H1 (cell line): Measurements from ENCODE around the gene PAIP2B. TPM values are rescaled to one million over a fixed set of nuclear protein-coding genes. Genes with fewer than 3 reads are reported as not detected.

Experiments used
- CTCF ChIA-PET: fragments of 300-600 bp; sonication (Branson Sonifier 250); formaldehyde crosslinking; loops from one replicate; lab custom pipeline; 2021; ENCODE audit not compliant: partially characterized antibody; lab: Charles Lee
- POLR2A ChIA-PET: fragments of 300-600 bp; sonication (Branson Sonifier 250); formaldehyde crosslinking; loops from one replicate; lab custom pipeline; 2021; ENCODE audit warnings: inconsistent platforms; ENCODE audit not compliant: partially characterized antibody; lab: Charles Lee
- DNase-seq, 2 experiments: peaks; one replicate each; pipeline versions ENCODE4 v3.0.0 to v3.0.0-alpha.2; 2010 to 2022; ENCODE audit warnings: low spot score in 2 of 2, low read depth in 1 of 2, mixed read lengths in 1 of 2
- FAIRE-seq: peaks from 2 replicates; lab custom pipeline; 2011; peaks lifted over from hg19 to GRCh38; lab: Jason Lieb, UNC
- H2AFZ ChIP-seq: 2 replicates; pipeline ENCODE4 v1.8.1; 2012; ENCODE audit warnings: low read length, inconsistent platforms
- H2AK5ac ChIP-seq: 2 replicates; pipeline ENCODE4 v1.6.1; 2013; ENCODE audit warnings: low read depth, low read length
- H2BK120ac ChIP-seq: replicated peaks from 2 replicates; pipeline ENCODE3; 2013; ENCODE audit warnings: low read depth, low read length, inconsistent platforms
- H2BK12ac ChIP-seq: 2 replicates; pipeline ENCODE4 v1.6.1; 2013; ENCODE audit warnings: low read depth, low read length
- H2BK15ac ChIP-seq: 2 replicates; pipeline ENCODE4 v1.6.1; 2013; ENCODE audit warnings: low read length
- H2BK20ac ChIP-seq: 2 replicates; pipeline ENCODE4 v1.6.1; 2013; ENCODE audit warnings: low read length
- H2BK5ac ChIP-seq: 2 replicates; pipeline ENCODE4 v1.6.1; 2013; ENCODE audit warnings: low read depth, low read length
- H3K14ac ChIP-seq: 2 replicates; pipeline ENCODE4 v1.6.1; 2013; ENCODE audit warnings: inconsistent platforms; ENCODE audit not compliant: insufficient read length
- H3K18ac ChIP-seq: 2 replicates; pipeline ENCODE4 v1.6.1; 2013; ENCODE audit warnings: low read length; ENCODE audit errors: extremely low read depth
- H3K23ac ChIP-seq: 2 replicates; pipeline ENCODE4 v1.6.1; 2013; ENCODE audit warnings: inconsistent platforms; ENCODE audit not compliant: insufficient read length
- H3K23me2 ChIP-seq: 2 replicates; pipeline ENCODE4 v1.6.1; 2013; ENCODE audit warnings: low read depth, low read length
- H3K27ac ChIP-seq: 2 replicates; pipeline ENCODE4 v1.6.1; 2011; ENCODE audit warnings: low read depth, low read length, inconsistent platforms
- H3K27me3 ChIP-seq, 4 experiments: replicated peaks in 1 of 4; 1 replicate in 1 of 4; 2 replicates in 3 of 4; pipeline versions ENCODE4 v1.6.1 to v1.8.1; 2011 to 2013; ENCODE audit warnings: low read length in 3 of 4, mild to moderate bottlenecking in 3 of 4, inconsistent platforms in 2 of 4, mixed read lengths in 2 of 4, moderate library complexity in 1 of 4; ENCODE audit not compliant: control insufficient read depth in 3 of 4, insufficient read depth in 3 of 4; ENCODE audit errors: extremely low read depth in 1 of 4
- H3K36me3 ChIP-seq, 4 experiments: 2 replicates each; pipeline versions ENCODE4 v1.6.1 to v1.8.1; 2011 to 2013; ENCODE audit warnings: mild to moderate bottlenecking in 4 of 4, low read length in 3 of 4, moderate library complexity in 2 of 4, control low read depth in 1 of 4, inconsistent platforms in 1 of 4; ENCODE audit not compliant: insufficient read depth in 4 of 4, control insufficient read depth in 2 of 4
- H3K4ac ChIP-seq: replicated peaks from 2 replicates; pipeline ENCODE3; 2013; ENCODE audit warnings: low read length, low read depth, mixed read lengths, inconsistent platforms; ENCODE audit not compliant: insufficient read length
- H3K4me1 ChIP-seq, 4 experiments: replicated peaks in 1 of 4; 1 replicate in 1 of 4; 2 replicates in 3 of 4; pipeline versions ENCODE4 v1.6.1 to v1.8.1; 2011 to 2013; ENCODE audit warnings: low read length in 3 of 4, inconsistent platforms in 2 of 4, mixed read lengths in 1 of 4; ENCODE audit not compliant: insufficient read depth in 4 of 4, control insufficient read depth in 3 of 4
- H3K4me2 ChIP-seq, 2 experiments: 2 replicates each; pipeline versions ENCODE4 v1.6.1 to v1.8.1; 2011 to 2013; ENCODE audit warnings: low read depth in 2 of 2, low read length in 2 of 2, control low read depth in 1 of 2, inconsistent platforms in 1 of 2, mild to moderate bottlenecking in 1 of 2; ENCODE audit not compliant: insufficient read depth in 1 of 2
- H3K4me3 ChIP-seq, 4 experiments: fragments of 200-600, 300-600 bp in 1 of 4; sonication (generic), shearing (Covaris generic), sonication (Bioruptor Twin) in 1 of 4; 2 replicates each; pipeline versions ENCODE4 v1.5.1 to v1.8.1; 2011 to 2016; ENCODE audit warnings: low read length in 4 of 4, low read depth in 3 of 4, control low read depth in 2 of 4, inconsistent platforms in 2 of 4, mild to moderate bottlenecking in 2 of 4, mixed read lengths in 1 of 4, moderate library complexity in 1 of 4; ENCODE audit not compliant: insufficient read depth in 2 of 4; ENCODE audit errors: extremely low read depth in 1 of 4
- H3K56ac ChIP-seq: replicated peaks from 2 replicates; pipeline ENCODE3; 2013; ENCODE audit warnings: low read depth, mild to moderate bottlenecking, mixed read lengths, low read length, inconsistent platforms; ENCODE audit not compliant: insufficient read length
- H3K79me1 ChIP-seq: 2 replicates; pipeline ENCODE4 v1.6.1; 2013; ENCODE audit warnings: low read depth, low read length, control low read depth
- H3K79me2 ChIP-seq, 2 experiments: 2 replicates each; pipeline versions ENCODE4 v1.6.1 to v1.8.1; 2012 to 2013; ENCODE audit warnings: low read length in 2 of 2, mild to moderate bottlenecking in 2 of 2, inconsistent platforms in 1 of 2; ENCODE audit not compliant: insufficient read depth in 2 of 2, control insufficient read depth in 1 of 2
- H3K9ac ChIP-seq, 4 experiments: replicated peaks in 1 of 4; 1 replicate in 1 of 4; 2 replicates in 3 of 4; pipeline versions ENCODE4 v1.6.1 to v1.8.1; 2011 to 2013; ENCODE audit warnings: low read depth in 3 of 4, low read length in 3 of 4, control low read depth in 2 of 4, mild to moderate bottlenecking in 2 of 4, moderate library complexity in 2 of 4, inconsistent platforms in 1 of 4; ENCODE audit errors: extremely low read depth in 1 of 4
- H3K9me3 ChIP-seq, 2 experiments: 2 replicates each; pipeline versions ENCODE4 v1.6.1 to v1.8.1; 2012 to 2013; ENCODE audit warnings: mild to moderate bottlenecking in 2 of 2, moderate library complexity in 2 of 2, control low read depth in 1 of 2, inconsistent platforms in 1 of 2, low read depth in 1 of 2, low read length in 1 of 2, mixed read lengths in 1 of 2; ENCODE audit not compliant: insufficient read depth in 2 of 2
- H4K20me1 ChIP-seq, 2 experiments: replicated peaks in 1 of 2; 2 replicates each; pipeline versions ENCODE3 to v1.8.1; 2011 to 2013; ENCODE audit warnings: inconsistent platforms in 2 of 2, low read length in 2 of 2, mild to moderate bottlenecking in 1 of 2; ENCODE audit not compliant: insufficient read depth in 2 of 2, control insufficient read depth in 1 of 2
- H4K5ac ChIP-seq: 2 replicates; pipeline ENCODE4 v1.6.1; 2013; ENCODE audit warnings: low read length, low read depth, mixed read lengths, inconsistent platforms; ENCODE audit not compliant: insufficient read length
- H4K8ac ChIP-seq: 2 replicates; pipeline ENCODE4 v1.8.0; 2013; ENCODE audit warnings: mild to moderate bottlenecking, moderate library complexity, low read length, inconsistent platforms; ENCODE audit not compliant: insufficient read depth; ENCODE audit errors: extremely low read depth
- H4K91ac ChIP-seq: replicated peaks from 2 replicates; pipeline ENCODE3; 2013; ENCODE audit warnings: low read length, mixed read lengths, inconsistent platforms; ENCODE audit not compliant: insufficient read length
- SP4 ChIP-seq: IDR thresholded peaks from 2 replicates; pipeline ENCODE4 v1.6.1; 2012; ENCODE audit warnings: low read length, inconsistent platforms
- WGBS, 2 experiments: shearing (Covaris generic) in 1 of 2; methylation state at CpG; one replicate each; pipeline versions ENCODE4 v1.1.6 to v1.1.7; 2013 to 2015; ENCODE audit warnings: low lambda C conversion rate in 2 of 2, mixed read lengths in 2 of 2, inconsistent platforms in 1 of 2, low coverage in 1 of 2, missing lambda C conversion rate in 1 of 2; ENCODE audit not compliant: insufficient replicate concordance in 2 of 2, insufficient coverage in 1 of 2, insufficient read length in 1 of 2; ENCODE audit errors: extremely low coverage in 1 of 2, missing lambda C conversion rate in 1 of 2; 5-methylcytosine and 5-hydroxymethylcytosine counted together
- polyA plus RNA-seq, 7 experiments: library from polyadenylated mRNA; depleted of rRNA in 3 of 7; stranded (reverse) in 5 of 7; unstranded in 2 of 7; fragments of >200 nt in 5 of 7; fragments of 200-250 nt in 2 of 7; gene quantifications; 1 replicate in 5 of 7; 2 replicates in 1 of 7; 4 replicates in 1 of 7; pipeline versions ENCODE4 v1.2.1 to v1.2.3, GENCODE V29; 2011 to 2013; ENCODE audit warnings: missing spikeins in 2 of 7, mixed read lengths in 2 of 7
- total RNA-seq: library from RNA; stranded (reverse); fragmentation: NEBNext Ultra II Directional; extraction: Animal tissue kit (Norgen Biotek cat#: 25700); gene quantifications from 2 replicates; pipeline ENCODE4 v1.2.1, GENCODE V29; 2021
- TF ChIP-seq, protein P1 (sequence below): IDR thresholded peaks from 2 replicates; pipeline ENCODE4 v1.6.1; 2012; ENCODE audit warnings: low read length, inconsistent platforms

The PAIP2B gene
- total and polyA plus RNA-seq, 2 of the 8 experiments (the other 6 are each of a cell fraction or from before 2014, with no cell fraction given), result 8.4 to 31.3 TPM

DNA sequence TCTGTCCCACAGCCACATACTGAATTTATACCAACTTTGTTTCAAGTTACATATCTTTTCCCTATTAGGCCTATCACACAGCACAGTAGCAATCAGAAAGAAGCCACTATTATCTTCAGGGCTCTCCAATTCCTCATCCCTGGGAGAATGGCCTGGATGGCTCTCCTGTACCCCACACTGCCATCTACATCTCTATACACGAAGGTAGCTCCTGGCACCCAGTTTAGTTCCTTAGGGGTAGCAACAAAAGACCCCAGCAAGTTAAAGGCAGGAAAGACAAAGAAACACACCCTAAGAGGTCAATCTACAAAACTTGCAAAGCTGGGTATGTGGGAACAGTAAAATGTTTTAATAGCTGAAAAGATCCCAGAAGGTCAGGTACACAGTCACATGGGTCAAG is 39.9 kb downstream of the PAIP2B start:
- Histone ChIP-seq H3K4me3 (peak overlapping the region in 1 of 4 experiments; percentile 8; a peak in 1 of 8 replicates), H3K79me1 (no peaks in the 10 kb centered on the region), H3K27me3 (no peaks in the 10 kb centered on the region), H2BK120ac (no peak overlapping the region), H3K14ac (no peak overlapping the region), H4K91ac (no peak overlapping the region), H3K79me2 (peaks cover 0 to 4% of the 10 kb centered on the region in 2 experiments; a peak in 1 of 4 replicates), H3K27ac (no peak overlapping the region), H3K23me2 (no peaks in the 10 kb centered on the region), H3K56ac (no peak overlapping the region), H2BK15ac (no peak overlapping the region), H3K9me3 (no peaks in the 10 kb centered on the region), H3K4me2 (peak overlapping the region in 1 of 2 experiments; percentile 9; a peak in 1 of 4 replicates), H4K8ac (no peak overlapping the region), H4K5ac (no peak overlapping the region), H4K20me1 (no peaks in the 10 kb centered on the region), H3K18ac (no peak overlapping the region), H2AK5ac (no peak overlapping the region), H3K4ac (no peak overlapping the region), H3K23ac (no peak overlapping the region), H2BK20ac (no peak overlapping the region), H2AFZ (no peak overlapping the region), H3K9ac (no peak overlapping the region), H3K4me1 (peaks cover 0 to 11% (median 5%) of the 10 kb centered on the region in 4 experiments; a peak in 4 of 7 replicates), H3K36me3 (no peaks in the 10 kb centered on the region), H2BK5ac (no peak overlapping the region), H2BK12ac (no peak overlapping the region)
- no peak for TF ChIP-seq SP4
- TF ChIP-seq, protein P1, sequence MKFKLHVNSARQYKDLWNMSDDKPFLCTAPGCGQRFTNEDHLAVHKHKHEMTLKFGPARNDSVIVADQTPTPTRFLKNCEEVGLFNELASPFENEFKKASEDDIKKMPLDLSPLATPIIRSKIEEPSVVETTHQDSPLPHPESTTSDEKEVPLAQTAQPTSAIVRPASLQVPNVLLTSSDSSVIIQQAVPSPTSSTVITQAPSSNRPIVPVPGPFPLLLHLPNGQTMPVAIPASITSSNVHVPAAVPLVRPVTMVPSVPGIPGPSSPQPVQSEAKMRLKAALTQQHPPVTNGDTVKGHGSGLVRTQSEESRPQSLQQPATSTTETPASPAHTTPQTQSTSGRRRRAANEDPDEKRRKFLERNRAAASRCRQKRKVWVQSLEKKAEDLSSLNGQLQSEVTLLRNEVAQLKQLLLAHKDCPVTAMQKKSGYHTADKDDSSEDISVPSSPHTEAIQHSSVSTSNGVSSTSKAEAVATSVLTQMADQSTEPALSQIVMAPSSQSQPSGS, result no peak
- CTCF ChIA-PET, result interaction anchor here (0.7 to 3.5 kb wide), 12 partner anchors 8 to 247 kb away, joined by 3 to 14 read pairs (median 4); no protein-coding TSS in a partner anchor
- WGBS, 2 experiments, result 21% methylated on average over 1 of the region's 1 CpG; no CpG with 5 or more reads in 1 of the 2 experiments
- DNase-seq (no peak), FAIRE-seq (no peak)
- POLR2A ChIA-PET, result interaction anchor here (1.1 to 1.6 kb wide), 3 partner anchors 11 to 40 kb away, joined by 3 to 5 read pairs (median 3); partner anchors contain the start of gene PAIP2B
